ENCODE data around the gene SPP1.

SPP1 gene

GRCh38 chr4:87977521-87978278 lies 2.2 kb downstream of the SPP1 start:
- Histone ChIP-seq H3K4me3 (ENCODE audit: low read length) (no peak overlapping the region), H3K4me1 (ENCODE audit: insufficient read depth, low read length) (peaks cover 21% of the 10 kb centered on the region), H3K36me3 (ENCODE audit: insufficient read depth, low read depth, low read length) (no peaks in the 10 kb centered on the region; the same call in 1 of the 2 replicates), H3K9ac (ENCODE audit: low read depth, low read length) (no peak overlapping the region), H3K27me3 (ENCODE audit: insufficient read depth, low read length) (no peaks in the 10 kb centered on the region), H3K27ac (ENCODE audit: low read length) (no peak overlapping the region), H3K9me3 (ENCODE audit: insufficient read depth, low read depth, low read length) (no peaks in the 10 kb centered on the region)

DNA sequence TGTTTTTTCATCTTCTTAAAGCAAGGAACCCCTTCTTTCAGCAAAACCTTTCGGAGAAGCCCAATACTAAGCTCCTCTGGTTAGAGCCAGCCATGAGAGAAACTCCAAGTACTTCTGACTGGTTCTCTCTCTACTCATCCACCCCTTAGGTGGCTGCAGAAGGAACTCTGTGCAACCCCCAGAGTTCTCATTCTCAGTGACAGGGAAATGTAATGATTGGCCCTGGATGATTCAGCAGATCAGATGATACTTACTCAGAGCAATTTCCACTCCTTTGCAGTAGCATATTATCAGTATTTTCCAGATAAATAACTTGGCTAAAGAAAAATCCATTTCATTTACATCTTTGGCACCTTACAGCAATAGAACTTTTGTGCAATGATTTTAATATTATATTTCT lies 3.2 kb downstream of the SPP1 start:
- H3K36me3 ChIP-seq (ENCODE audit: insufficient read depth, low read depth, low read length): no peaks in the 10 kb centered on the region; the same call in 1 of the 2 replicates
- H3K27me3 ChIP-seq (ENCODE audit: insufficient read depth, low read length): no peaks in the 10 kb centered on the region
- H3K9me3 ChIP-seq (ENCODE audit: insufficient read depth, low read depth, low read length): no peaks in the 10 kb centered on the region
- H3K4me3 ChIP-seq (ENCODE audit: low read length): no peak overlapping the region
- peaks cover 13% of the 10 kb centered on the region for H3K4me1 ChIP-seq (ENCODE audit: insufficient read depth, low read length)
- H3K9ac ChIP-seq (ENCODE audit: low read depth, low read length): no peak overlapping the region
- H3K27ac ChIP-seq (ENCODE audit: low read length): no peak overlapping the region

- Histone ChIP-seq H3K4me1 (ENCODE audit: insufficient read depth, low read length) (peaks cover 6% of the 10 kb centered on the region), H3K4me3 (ENCODE audit: low read length) (no peak overlapping the region), H3K27me3 (ENCODE audit: insufficient read depth, low read length) (no peaks in the 10 kb centered on the region), H3K36me3 (ENCODE audit: insufficient read depth, low read depth, low read length) (no peaks in the 10 kb centered on the region; the same call in 1 of the 2 replicates), H3K9ac (ENCODE audit: low read depth, low read length) (no peak overlapping the region), H3K27ac (ENCODE audit: low read length) (no peak overlapping the region), H3K9me3 (ENCODE audit: insufficient read depth, low read depth, low read length) (no peaks in the 10 kb centered on the region)
Observed at GRCh38 chr4:87979810-87980209, 4.3 kb downstream of the SPP1 start.

- H3K27ac ChIP-seq (ENCODE audit: low read length): no peak overlapping the region
- no peaks in the 10 kb centered on the region for H3K27me3 ChIP-seq (ENCODE audit: insufficient read depth, low read length)
- no peak overlapping the region for H3K4me3 ChIP-seq (ENCODE audit: low read length)
- no peak overlapping the region for H3K9ac ChIP-seq (ENCODE audit: low read depth, low read length)
- no peaks in the 10 kb centered on the region for H3K9me3 ChIP-seq (ENCODE audit: insufficient read depth, low read depth, low read length)
- 0 out of 2 replicates have a peak, but pooled peaks cover 2% of the 10 kb centered on the region for H3K4me1 ChIP-seq (ENCODE audit: insufficient read depth, low read length)
- no peaks in the 10 kb centered on the region; the same call in 1 of the 2 replicates for H3K36me3 ChIP-seq (ENCODE audit: insufficient read depth, low read depth, low read length)
Observed at GRCh38 chr4:87981486-87981885, 6.0 kb downstream of the SPP1 start.

DNA sequence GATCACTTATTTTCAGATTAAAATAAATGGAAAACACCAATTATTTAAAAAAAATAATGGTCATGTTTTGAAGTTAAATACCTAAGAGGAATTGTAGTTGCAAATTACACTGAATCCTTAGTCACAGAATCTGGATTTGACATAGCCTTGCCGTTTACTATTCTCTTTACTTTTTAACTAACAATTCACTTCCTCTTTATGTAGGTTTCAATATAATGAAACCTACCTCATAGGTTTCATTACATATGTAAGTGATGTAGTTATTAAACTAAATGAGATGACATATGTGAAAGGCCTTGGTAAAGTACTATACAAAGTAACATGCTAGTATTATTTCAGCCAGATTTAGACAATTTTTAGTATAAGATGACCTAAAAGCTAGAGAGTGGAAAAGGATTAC lies 6.5 kb downstream of the SPP1 start:
- Histone ChIP-seq H3K9ac (ENCODE audit: low read depth, low read length) (no peak overlapping the region), H3K4me3 (ENCODE audit: low read length) (no peak overlapping the region), H3K27ac (ENCODE audit: low read length) (no peak overlapping the region), H3K27me3 (ENCODE audit: insufficient read depth, low read length) (no peaks in the 10 kb centered on the region), H3K4me1 (ENCODE audit: insufficient read depth, low read length) (0 out of 2 replicates have a peak, but pooled peaks cover 2% of the 10 kb centered on the region), H3K9me3 (ENCODE audit: insufficient read depth, low read depth, low read length) (no peaks in the 10 kb centered on the region), H3K36me3 (ENCODE audit: insufficient read depth, low read depth, low read length) (no peaks in the 10 kb centered on the region; the same call in 1 of the 2 replicates)

DNA sequence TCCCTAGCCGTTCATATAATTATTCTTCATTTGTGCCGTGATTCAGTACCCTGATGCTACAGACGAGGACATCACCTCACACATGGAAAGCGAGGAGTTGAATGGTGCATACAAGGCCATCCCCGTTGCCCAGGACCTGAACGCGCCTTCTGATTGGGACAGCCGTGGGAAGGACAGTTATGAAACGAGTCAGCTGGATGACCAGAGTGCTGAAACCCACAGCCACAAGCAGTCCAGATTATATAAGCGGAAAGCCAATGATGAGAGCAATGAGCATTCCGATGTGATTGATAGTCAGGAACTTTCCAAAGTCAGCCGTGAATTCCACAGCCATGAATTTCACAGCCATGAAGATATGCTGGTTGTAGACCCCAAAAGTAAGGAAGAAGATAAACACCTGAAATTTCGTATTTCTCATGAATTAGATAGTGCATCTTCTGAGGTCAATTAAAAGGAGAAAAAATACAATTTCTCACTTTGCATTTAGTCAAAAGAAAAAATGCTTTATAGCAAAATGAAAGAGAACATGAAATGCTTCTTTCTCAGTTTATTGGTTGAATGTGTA lies 7.0 kb downstream of the SPP1 start:
- Histone ChIP-seq H3K27me3 (ENCODE audit: insufficient read depth, low read length) (no peaks in the 10 kb centered on the region), H3K27ac (ENCODE audit: low read length) (no peak overlapping the region), H3K4me1 (ENCODE audit: insufficient read depth, low read length) (0 out of 2 replicates have a peak, but pooled peaks cover 2% of the 10 kb centered on the region), H3K4me3 (ENCODE audit: low read length) (no peak overlapping the region), H3K9me3 (ENCODE audit: insufficient read depth, low read depth, low read length) (no peaks in the 10 kb centered on the region), H3K36me3 (ENCODE audit: insufficient read depth, low read depth, low read length) (no peaks in the 10 kb centered on the region; the same call in 1 of the 2 replicates), H3K9ac (ENCODE audit: low read depth, low read length) (no peak overlapping the region)

- H3K27ac ChIP-seq (ENCODE audit: low read length): no peak overlapping the region
- no peaks in the 10 kb centered on the region; the same call in 1 of the 2 replicates for H3K36me3 ChIP-seq (ENCODE audit: insufficient read depth, low read depth, low read length)
- H3K27me3 ChIP-seq (ENCODE audit: insufficient read depth, low read length): no peaks in the 10 kb centered on the region
- 0 out of 2 replicates have a peak, but pooled peaks cover 2% of the 10 kb centered on the region for H3K4me1 ChIP-seq (ENCODE audit: insufficient read depth, low read length)
- no peak overlapping the region for H3K4me3 ChIP-seq (ENCODE audit: low read length)
- no peak overlapping the region for H3K9ac ChIP-seq (ENCODE audit: low read depth, low read length)
- H3K9me3 ChIP-seq (ENCODE audit: insufficient read depth, low read depth, low read length): no peaks in the 10 kb centered on the region
Observed at GRCh38 chr4:87983996-87984395, 8.5 kb downstream of the SPP1 start.

- no peaks in the 10 kb centered on the region; the same call in 1 of the 2 replicates for H3K36me3 ChIP-seq (ENCODE audit: insufficient read depth, low read depth, low read length)
- H3K4me3 ChIP-seq (ENCODE audit: low read length): no peak overlapping the region
- H3K4me1 ChIP-seq (ENCODE audit: insufficient read depth, low read length): peaks cover 2% of the 10 kb centered on the region; the same call in 1 of the 2 replicates
- H3K27ac ChIP-seq (ENCODE audit: low read length): no peak overlapping the region
- H3K9ac ChIP-seq (ENCODE audit: low read depth, low read length): no peak overlapping the region
- H3K27me3 ChIP-seq (ENCODE audit: insufficient read depth, low read length): no peaks in the 10 kb centered on the region
- H3K9me3 ChIP-seq (ENCODE audit: insufficient read depth, low read depth, low read length): no peaks in the 10 kb centered on the region
Observed at GRCh38 chr4:87985097-87985886, 9.8 kb downstream of the SPP1 start.

GRCh38 chr4:87985887-87986200 lies 10.3 kb downstream of the SPP1 start:
- H3K4me3 ChIP-seq (ENCODE audit: low read length): no peak overlapping the region
- no peaks in the 10 kb centered on the region; the same call in 1 of the 2 replicates for H3K36me3 ChIP-seq (ENCODE audit: insufficient read depth, low read depth, low read length)
- H3K9ac ChIP-seq (ENCODE audit: low read depth, low read length): no peak overlapping the region
- H3K9me3 ChIP-seq (ENCODE audit: insufficient read depth, low read depth, low read length): no peaks in the 10 kb centered on the region
- no peaks in the 10 kb centered on the region for H3K27me3 ChIP-seq (ENCODE audit: insufficient read depth, low read length)
- H3K4me1 ChIP-seq (ENCODE audit: insufficient read depth, low read length): peaks cover 2% of the 10 kb centered on the region; the same call in 1 of the 2 replicates
- H3K27ac ChIP-seq (ENCODE audit: low read length): no peak overlapping the region

DNA sequence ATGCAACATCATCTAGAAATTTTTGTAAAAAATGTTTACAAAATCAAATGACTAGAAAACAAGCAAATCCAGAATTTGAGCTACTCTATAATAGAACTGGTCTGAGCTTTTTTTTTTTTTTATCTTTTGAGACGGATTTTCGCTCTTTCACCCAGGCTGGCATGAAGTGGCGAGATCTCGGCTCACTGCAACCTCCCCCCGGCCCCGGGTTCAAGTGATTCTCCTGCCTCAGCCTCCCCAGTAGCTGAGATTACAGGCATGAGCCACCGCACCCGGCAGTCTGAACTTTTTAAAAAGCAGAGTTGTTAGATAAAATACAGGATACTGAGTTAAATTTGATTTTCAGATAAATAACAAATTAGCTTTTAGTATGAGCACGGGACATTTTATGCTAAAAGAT lies 11.0 kb downstream of the SPP1 start:
- Histone ChIP-seq H3K4me1 (ENCODE audit: insufficient read depth, low read length) (peaks cover 2% of the 10 kb centered on the region; the same call in 1 of the 2 replicates), H3K9me3 (ENCODE audit: insufficient read depth, low read depth, low read length) (no peaks in the 10 kb centered on the region), H3K9ac (ENCODE audit: low read depth, low read length) (no peak overlapping the region), H3K27me3 (ENCODE audit: insufficient read depth, low read length) (no peaks in the 10 kb centered on the region), H3K36me3 (ENCODE audit: insufficient read depth, low read depth, low read length) (no peaks in the 10 kb centered on the region; the same call in 1 of the 2 replicates), H3K27ac (ENCODE audit: low read length) (no peak overlapping the region), H3K4me3 (ENCODE audit: low read length) (no peak overlapping the region)

DNA sequence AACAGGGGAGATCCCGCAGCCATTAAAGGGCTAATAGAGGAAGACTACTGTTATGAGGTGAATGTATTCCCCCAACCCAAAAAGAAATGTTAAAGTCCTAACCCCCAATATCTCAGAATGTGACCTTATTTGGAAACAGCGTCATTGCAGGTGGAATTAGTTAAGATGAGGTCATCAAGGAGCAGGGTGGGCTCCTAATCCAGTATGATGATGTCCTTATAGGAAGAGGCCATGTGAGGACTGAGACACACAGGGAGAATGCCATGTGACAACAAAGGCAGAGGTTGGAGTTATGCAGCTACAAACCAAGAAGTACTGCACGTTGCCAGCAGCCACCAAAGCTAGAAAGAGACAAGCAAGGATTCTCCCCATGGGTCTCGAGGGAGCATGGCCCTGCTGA lies 14.3 kb downstream of the SPP1 start:
- no peak overlapping the region for H3K27ac ChIP-seq (ENCODE audit: low read length)
- H3K4me1 ChIP-seq (ENCODE audit: insufficient read depth, low read length): peaks cover 2% of the 10 kb centered on the region; the same call in 1 of the 2 replicates
- no peaks in the 10 kb centered on the region for H3K27me3 ChIP-seq (ENCODE audit: insufficient read depth, low read length)
- no peaks in the 10 kb centered on the region for H3K9me3 ChIP-seq (ENCODE audit: insufficient read depth, low read depth, low read length)
- no peak overlapping the region for H3K4me3 ChIP-seq (ENCODE audit: low read length)
- H3K36me3 ChIP-seq (ENCODE audit: insufficient read depth, low read depth, low read length): no peaks in the 10 kb centered on the region
- no peak overlapping the region for H3K9ac ChIP-seq (ENCODE audit: low read depth, low read length)

All from iPS-20b (cell line).